Measurements from ENCODE around the gene LMBR1. TPM values are rescaled to one million over a fixed set of nuclear protein-coding genes. Genes with fewer than 3 reads are reported as not detected.
"Not testable (repeated sequence)": the region's sequence is repeated elsewhere in the genome, so short reads cannot be mapped to it uniquely, and the experiment has no call there.

Gene LMBR1
- total RNA-seq, 1 donor from 2014 or later, result 35.4 TPM

- intact Hi-C loops (cut with DNase I), result no loop called here
- ATAC-seq, result no peak
- DNase-seq (ENCODE audit: missing footprints), result no peak
Observed at GRCh38 chr7:156746891-156747290, 146.1 kb downstream of the LMBR1 start.

GRCh38 chr7:156739596-156739995 lies 153.4 kb downstream of the LMBR1 start:
- DNase-seq (ENCODE audit: missing footprints), result no peak
- intact Hi-C loops (cut with DNase I), result no loop called here
- no peak for ATAC-seq

- DNase-seq (ENCODE audit: missing footprints) (no peak), ATAC-seq (no peak)
- intact Hi-C loops (cut with DNase I), result no loop called here
Observed at GRCh38 chr7:156735851-156736250, 157.1 kb downstream of the LMBR1 start.

- intact Hi-C loops (cut with DNase I), result no loop called here
- DNase-seq (ENCODE audit: missing footprints) (no peak), ATAC-seq (no peak)
Observed at GRCh38 chr7:156733638-156734037, 159.3 kb downstream of the LMBR1 start.

GRCh38 chr7:156732091-156732625 lies 160.8 kb downstream of the LMBR1 start:
- DNase-seq (ENCODE audit: missing footprints), result no peak
- ATAC-seq, result no peak
- intact Hi-C loops (cut with DNase I), result no loop called here

GRCh38 chr7:156731651-156732050 lies 161.3 kb downstream of the LMBR1 start:
- no peak for ATAC-seq
- intact Hi-C loops (cut with DNase I), result no loop called here
- DNase-seq (ENCODE audit: missing footprints), result no peak

GRCh38 chr7:156725936-156726335 lies 167.0 kb downstream of the LMBR1 start:
- DNase-seq (ENCODE audit: missing footprints) (no peak), ATAC-seq (no peak)
- intact Hi-C loops (cut with DNase I), result no loop called here

- no peak for ATAC-seq
- intact Hi-C loops (cut with DNase I), result no loop called here
Observed at GRCh38 chr7:156725073-156725472, 167.9 kb downstream of the LMBR1 start.

GRCh38 chr7:156722043-156722826 lies 170.7 kb downstream of the LMBR1 start:
- ATAC-seq (no peak), DNase-seq (ENCODE audit: missing footprints) (no peak)
- intact Hi-C loops (cut with DNase I), result no loop called here

More at GRCh38 chr7:156725073-156725472, 167.9 kb downstream of the LMBR1 start:
- DNase-seq (ENCODE audit: missing footprints), result no peak

- DNase-seq (ENCODE audit: missing footprints), result no peak
- ATAC-seq, result peak; percentile 26
- intact Hi-C loops (cut with DNase I), result no loop called here
Observed at GRCh38 chr7:156703773-156704482, 189.1 kb downstream of the LMBR1 start.

- ATAC-seq, result no peak
- intact Hi-C loops (cut with DNase I), result no loop called here
- peak; percentile 67 for DNase-seq (ENCODE audit: missing footprints)
Observed at GRCh38 chr7:156703209-156703608, 189.8 kb downstream of the LMBR1 start.

GRCh38 chr7:156702399-156702798 lies 190.6 kb downstream of the LMBR1 start:
- no peak for ATAC-seq
- DNase-seq (ENCODE audit: missing footprints), result no peak
- intact Hi-C loops (cut with DNase I), result no loop called here

- DNase-seq (ENCODE audit: missing footprints); ATAC-seq; intact Hi-C loops (cut with DNase I): not testable (repeated sequence)
Observed at GRCh38 chr7:156701787-156702186, 191.2 kb downstream of the LMBR1 start.

- intact Hi-C loops (cut with DNase I); ATAC-seq; DNase-seq (ENCODE audit: missing footprints): not testable (repeated sequence)
Observed at GRCh38 chr7:156698512-156698911, 194.5 kb downstream of the LMBR1 start.

GRCh38 chr7:156697283-156697682 lies 195.7 kb downstream of the LMBR1 start:
- ATAC-seq; intact Hi-C loops (cut with DNase I); DNase-seq (ENCODE audit: missing footprints): not testable (repeated sequence)

- no peak for DNase-seq (ENCODE audit: missing footprints)
- intact Hi-C loops (cut with DNase I), result no loop called here
- ATAC-seq, result no peak
Observed at GRCh38 chr7:156693627-156694026, 199.4 kb downstream of the LMBR1 start.

- no peak for ATAC-seq
- intact Hi-C loops (cut with DNase I), result no loop called here
- no peak for DNase-seq (ENCODE audit: missing footprints)
Observed at GRCh38 chr7:156692849-156693248, 200.1 kb downstream of the LMBR1 start.

GRCh38 chr7:156691764-156692163 lies 201.2 kb downstream of the LMBR1 start:
- intact Hi-C loops (cut with DNase I), result no loop called here
- DNase-seq (ENCODE audit: missing footprints), result no peak
- no peak for ATAC-seq

- DNase-seq (ENCODE audit: missing footprints) (no peak), ATAC-seq (no peak)
- intact Hi-C loops (cut with DNase I), result no loop called here
Observed at GRCh38 chr7:156684661-156685060, 208.3 kb downstream of the LMBR1 start.

- DNase-seq (ENCODE audit: missing footprints) (no peak), ATAC-seq (no peak)
- intact Hi-C loops (cut with DNase I), result no loop called here
Observed at GRCh38 chr7:156684251-156684650, 208.7 kb downstream of the LMBR1 start.

Data from Right ventricle myocardium inferior (tissue), 1 donor.